ENCODE data around the gene SLC1A1. TPM values are rescaled to one million over a fixed set of nuclear protein-coding genes. Genes with fewer than 3 reads are reported as not detected.

The SLC1A1 gene
- total RNA-seq (2022; extraction: Qiagen RNA extraction) = 0.85 to 1.3 TPM (median 1.2 TPM) in 5 replicates

DNA sequence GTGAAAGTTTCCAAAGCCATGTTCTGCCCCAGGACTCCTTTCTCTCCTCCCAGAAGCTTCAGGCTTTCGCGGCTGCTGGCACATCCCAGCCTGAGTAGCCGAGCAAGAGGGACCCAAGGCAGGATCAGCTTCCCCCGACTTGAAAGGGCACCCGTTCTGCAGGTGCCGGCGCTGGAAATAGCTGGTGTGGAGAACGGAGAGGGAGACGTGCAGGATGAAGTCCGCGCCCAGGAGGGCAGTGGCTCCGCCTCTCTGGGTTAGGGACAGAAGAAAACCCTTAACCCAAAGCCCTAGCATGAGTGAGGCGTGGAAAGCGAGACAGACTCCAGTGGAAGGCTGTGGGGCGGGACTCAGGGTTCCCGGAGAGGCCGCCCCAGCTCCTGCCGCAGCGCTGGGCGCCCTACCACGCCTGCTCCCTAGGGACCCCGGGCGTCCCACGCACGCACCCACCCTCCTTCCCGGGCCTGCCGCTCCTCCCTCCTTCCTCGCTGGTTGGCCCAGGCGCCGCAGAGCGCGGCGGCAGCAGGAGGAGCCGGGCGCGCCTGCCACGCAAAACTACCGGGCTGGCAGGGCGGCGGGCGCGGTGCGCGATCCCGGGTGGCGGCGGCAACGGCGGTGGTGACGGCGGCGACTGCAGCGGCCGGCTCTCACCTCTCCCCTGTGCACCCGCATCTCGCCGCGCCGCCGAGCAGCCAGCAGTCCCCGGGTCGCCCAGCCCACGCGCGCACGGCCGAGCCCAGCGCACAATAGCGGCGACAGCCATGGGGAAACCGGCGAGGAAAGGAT lies at the start of gene SLC1A1:
SLC1A1 (plus strand) TSS at position 550 of the 786 bp plus-strand sequence; CDS start at position 762, 212 bp downstream.

Other genes with a start within 250 kb of the SLC1A1 start
- gene GLIS3, start 190.4 kb upstream of the SLC1A1 start, total RNA-seq (2022; extraction: Qiagen RNA extraction) = 19.7 to 30.6 TPM (median 24.6 TPM) in 5 replicates
- gene PLPP6, start 171.8 kb downstream of the SLC1A1 start, total RNA-seq (2022; extraction: Qiagen RNA extraction) = 9.2 to 12.1 TPM (median 11.7 TPM) in 5 replicates
- gene SPATA6L, start 176.0 kb downstream of the SLC1A1 start, total RNA-seq (2022; extraction: Qiagen RNA extraction) = 1.8 to 3.0 TPM (median 2.5 TPM) in 5 replicates
- gene CDC37L1, start 189.1 kb downstream of the SLC1A1 start, total RNA-seq (2022; extraction: Qiagen RNA extraction) = 11.4 to 17.4 TPM (median 14.2 TPM) in 5 replicates

Measured in A549 treated with Hydrocortisone at 1 μM for 4 hours (cell line).